ENCODE data around the gene IL9. TPM values are rescaled to one million over a fixed set of nuclear protein-coding genes. Genes with fewer than 3 reads are reported as not detected.

IL9 gene
- total and polyA plus RNA-seq, 2 of the 4 experiments (the other 2 are of a cell fraction), result not detected

GRCh38 chr5:135879591-135879990, 16.1 kb downstream of the IL9 start:
- no TSS peak for BruUV-seq (replicated peaks)
- no peak overlapping the region for H2AFZ ChIP-seq (replicated peaks; ENCODE audit: low read length, poor library complexity)
- H4K20me1 ChIP-seq (ENCODE audit: insufficient read depth, low read length), result no peaks in the 10 kb centered on the region
- TF ChIP-seq POLR2A (IDR thresholded peaks at IDR 0.05; ENCODE audit: low read depth, low read length) (no peak), RCOR1 (IDR thresholded peaks at IDR 0.05; ENCODE audit: insufficient replicate concordance, low read length) (no peak), RAD21 (IDR thresholded peaks at IDR 0.05; ENCODE audit: low read length) (no peak), ELK1 (IDR thresholded peaks at IDR 0.05; ENCODE audit: borderline replicate concordance, low read depth, low read length) (no peak), USF2 (IDR thresholded peaks at IDR 0.05; ENCODE audit: low read depth, low read length) (no peak), MXI1 (IDR thresholded peaks at IDR 0.05; ENCODE audit: borderline replicate concordance, low read depth, low read length) (no peak), MAFK (IDR thresholded peaks at IDR 0.05; ENCODE audit: low read depth, low read length) (no peak), BHLHE40 (IDR thresholded peaks at IDR 0.05; ENCODE audit: low read depth, low read length) (no peak), CHD1 (IDR thresholded peaks at IDR 0.05; ENCODE audit: low read depth, low read length) (no peak), NFE2L2 (IDR thresholded peaks at IDR 0.05; ENCODE audit: low read depth, low read length) (no peak)
- H3K4me2 ChIP-seq (ENCODE audit: low read depth, low read length), result no peak overlapping the region
- H3K9me1 ChIP-seq (ENCODE audit: insufficient read depth, low read length), result no peaks in the 10 kb centered on the region
- dilution Hi-C loops (cut with HindIII; ENCODE audit: low sequenced_read_pairs, unreplicated experiment), result no loop called here
- ATAC-seq (ENCODE audit: low read depth), result no peak
- H3K27me3 ChIP-seq (ENCODE audit: control insufficient read depth, insufficient read depth, low read length), result peaks cover 22% of the 10 kb centered on the region
- H3K9me3 ChIP-seq (ENCODE audit: control insufficient read depth, insufficient read depth, low read length), result no peaks in the 10 kb centered on the region
- H3K36me3 ChIP-seq (ENCODE audit: control insufficient read depth, insufficient read depth, low read length), result no peaks in the 10 kb centered on the region
- intact Hi-C loops (cut with micrococcal nuclease), result no loop called here
- H3K23ac ChIP-seq (ENCODE audit: low read depth, low read length), result no peak overlapping the region
- H2AK5ac ChIP-seq (ENCODE audit: low read depth, low read length), result no peak overlapping the region
- no peak overlapping the region for H2AK9ac ChIP-seq (replicated peaks; ENCODE audit: low read depth, low read length, poor library complexity)
- in situ Hi-C loops (cut with MboI; ENCODE audit: low sequenced_read_pairs), result no loop called here
- no peak overlapping the region for H3K9ac ChIP-seq (ENCODE audit: low read depth, low read length)
- H4K91ac ChIP-seq (ENCODE audit: insufficient read depth, low read depth, low read length), result no peak overlapping the region
- no peak overlapping the region for H3K56ac ChIP-seq (ENCODE audit: extremely low read depth, insufficient read depth, low read length)
- H3K14ac ChIP-seq (replicated peaks; ENCODE audit: low read depth, low read length), result no peak overlapping the region
- POLR2A ChIA-PET (ENCODE audit: unreplicated experiment), result no interaction called here
- CTCF ChIA-PET, result interaction anchor here (1.3 kb wide), 1 partner anchor 222 kb away, joined by 3 read pairs; no protein-coding TSS in a partner anchor
- no peak overlapping the region for H2BK120ac ChIP-seq (ENCODE audit: low read depth, low read length)
- no peak overlapping the region for H2BK15ac ChIP-seq (ENCODE audit: low read depth, low read length)
- no peak for DNase-seq
- no peak overlapping the region for H3K4me3 ChIP-seq (ENCODE audit: insufficient read depth, low read depth, low read length)
- H4K5ac ChIP-seq (ENCODE audit: low read depth, low read length), result no peak overlapping the region
- no peak overlapping the region for H2BK5ac ChIP-seq (ENCODE audit: low read depth, low read length, poor library complexity, severe bottlenecking)
- no peaks in the 10 kb centered on the region for H3K4me1 ChIP-seq (ENCODE audit: control insufficient read depth, insufficient read depth, low read length)
- H3K4ac ChIP-seq (ENCODE audit: low read depth, low read length), result no peak overlapping the region
- no peaks in the 10 kb centered on the region for H3K79me1 ChIP-seq (ENCODE audit: low read depth in 1 of 2, low read length in 2 of 2)
- no peak overlapping the region for H2BK20ac ChIP-seq (ENCODE audit: low read depth, low read length)
- no peak overlapping the region for H3K18ac ChIP-seq (ENCODE audit: low read depth, low read length)
- 67% methylated on average over 1 of the region's 3 CpGs; no CpG with 5 or more reads in 1 of the 2 experiments for whole genome bisulfite sequencing, 2 experiments (ENCODE audit: extremely low coverage in 2 of 2, insufficient read length in 1 of 2)
- H3K27ac ChIP-seq (ENCODE audit: insufficient read depth, low read length), result no peak overlapping the region
- H4K8ac ChIP-seq (ENCODE audit: low read depth in 2 of 2, low read length in 2 of 2), result no peak overlapping the region

Data from IMR-90 (cell line).